ENCODE data around the gene GTF3C4.

The GTF3C4 gene

DNA sequence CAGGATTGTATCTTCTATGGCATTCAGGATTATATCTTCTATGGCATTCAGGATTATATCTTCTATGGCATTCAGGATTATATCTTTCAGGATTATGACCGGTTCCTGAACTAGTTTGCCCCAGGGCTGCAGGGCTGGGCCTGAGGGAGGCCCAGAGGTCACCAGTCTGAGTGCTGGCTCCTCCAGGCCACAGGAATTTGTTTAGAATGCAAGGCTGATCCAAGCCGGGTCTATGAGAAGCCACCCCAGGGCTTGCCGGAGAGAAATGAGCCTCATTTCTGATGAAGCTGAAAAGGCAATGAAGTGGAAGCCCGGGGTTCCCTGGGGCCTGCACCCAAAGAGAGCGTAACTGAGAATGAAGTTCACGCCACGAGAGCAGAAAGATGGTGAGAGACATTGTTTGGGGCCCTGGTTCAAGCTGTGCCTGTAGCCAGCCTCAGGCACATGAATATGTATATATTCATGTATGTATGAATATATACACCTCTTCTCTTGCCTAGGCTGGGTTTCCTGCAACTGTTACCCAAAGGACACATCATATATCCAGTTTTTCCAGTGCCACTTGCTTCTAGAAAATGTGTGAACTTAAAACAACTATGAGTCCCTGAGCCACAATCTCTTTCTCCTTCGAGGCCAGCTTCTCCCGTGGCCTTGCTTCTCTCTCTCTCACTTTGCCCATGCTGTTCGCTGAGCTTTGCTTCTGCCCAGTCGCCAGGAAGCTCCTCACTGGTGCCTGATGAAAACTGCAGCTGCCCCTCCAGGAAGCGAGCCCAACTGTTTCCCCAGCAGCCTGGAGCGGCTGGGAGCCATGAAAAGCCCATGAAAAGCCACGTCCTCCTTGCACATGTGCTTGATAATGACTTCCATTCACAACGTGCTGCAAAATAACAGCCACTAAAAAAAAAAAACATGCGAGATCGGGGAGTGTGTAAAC lies 62.3 kb downstream of the GTF3C4 start:
- no peaks in the 10 kb centered on the region for H3K27me3 ChIP-seq (ENCODE audit: insufficient read depth, low read length)
- no peak overlapping the region for H3K4me3 ChIP-seq (ENCODE audit: low read length)
- H3K4me1 ChIP-seq (ENCODE audit: insufficient read depth, low read length): no peaks in the 10 kb centered on the region
- no peaks in the 10 kb centered on the region for H3K36me3 ChIP-seq (ENCODE audit: insufficient read depth, low read length)
- H3K9me3 ChIP-seq (ENCODE audit: insufficient read depth, low read depth, low read length): no peaks in the 10 kb centered on the region
- H3K27ac ChIP-seq (ENCODE audit: low read depth, low read length): no peak overlapping the region
- WGBS: 83% methylated on average over 17 of the region's 17 CpGs
- no peak overlapping the region for H3K9ac ChIP-seq (ENCODE audit: low read depth, low read length)

DNA sequence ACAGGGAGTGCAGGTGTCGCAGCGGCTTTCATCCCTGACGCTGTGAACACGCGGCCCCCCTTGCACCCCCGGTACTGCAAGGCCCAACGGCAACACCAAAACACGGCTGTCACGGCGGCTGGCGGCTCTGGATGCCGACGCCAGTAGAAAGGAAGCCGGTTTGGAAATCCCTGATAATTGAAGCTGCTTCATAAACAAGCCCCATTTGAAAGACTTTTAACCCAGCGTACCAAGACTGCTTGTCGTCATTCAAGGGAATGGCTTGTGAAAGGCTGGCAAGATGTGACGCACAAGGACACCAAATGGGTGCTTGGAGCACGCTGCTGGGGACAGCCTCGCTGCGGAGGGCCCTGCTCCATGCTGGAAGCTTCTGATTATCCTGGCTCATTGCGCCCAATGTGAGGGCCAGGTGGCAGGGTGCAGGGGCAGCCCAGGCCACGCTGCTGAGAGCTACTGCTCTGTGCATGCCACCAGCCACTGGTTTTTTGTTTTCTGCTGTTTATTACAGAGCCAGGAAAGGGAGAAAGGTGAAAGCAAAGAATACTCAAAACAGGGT lies 63.1 kb downstream of the GTF3C4 start:
- Histone ChIP-seq H3K4me1 (ENCODE audit: insufficient read depth, low read length) (no peaks in the 10 kb centered on the region), H3K27ac (ENCODE audit: low read depth, low read length) (no peak overlapping the region), H3K36me3 (ENCODE audit: insufficient read depth, low read length) (no peaks in the 10 kb centered on the region), H3K9ac (ENCODE audit: low read depth, low read length) (no peak overlapping the region; the same call in 1 of the 2 replicates), H3K9me3 (ENCODE audit: insufficient read depth, low read depth, low read length) (no peaks in the 10 kb centered on the region), H3K4me3 (ENCODE audit: low read length) (no peak overlapping the region), H3K27me3 (ENCODE audit: insufficient read depth, low read length) (no peaks in the 10 kb centered on the region)
- 90% methylated on average over 22 of the region's 22 CpGs for WGBS

DNA sequence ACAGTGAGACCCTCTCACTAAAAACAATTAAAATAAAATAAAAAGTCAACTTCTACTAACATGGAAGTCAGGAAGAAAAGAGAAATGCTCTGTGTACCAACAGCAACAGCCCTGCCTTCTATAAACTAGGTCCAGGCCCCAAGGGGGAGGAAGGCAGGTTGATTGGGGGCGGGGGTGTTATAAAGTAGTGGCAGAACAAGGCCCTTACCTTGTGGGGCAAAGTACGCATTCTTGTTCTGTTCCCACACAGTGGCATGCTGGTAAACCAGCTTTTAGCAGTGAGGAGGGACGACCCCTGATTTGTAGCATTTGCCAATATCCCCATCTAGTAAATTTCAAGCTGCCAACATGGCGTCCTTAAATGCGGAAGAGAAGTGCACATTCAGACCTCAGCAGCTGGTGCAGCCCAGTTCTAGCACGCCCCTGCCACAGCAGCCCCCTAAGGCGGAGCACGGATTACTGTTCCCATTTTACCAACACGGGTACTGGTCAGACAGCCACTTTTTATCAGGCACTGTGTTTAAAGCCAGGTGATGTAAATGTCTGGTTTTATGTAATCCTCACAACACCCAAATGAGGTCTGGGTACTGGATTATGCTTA lies 69.5 kb downstream of the GTF3C4 start:
- H3K27me3 ChIP-seq (ENCODE audit: insufficient read depth, low read length): peaks cover 48% of the 10 kb centered on the region
- no peaks in the 10 kb centered on the region for H3K9me3 ChIP-seq (ENCODE audit: insufficient read depth, low read depth, low read length)
- H3K4me3 ChIP-seq (ENCODE audit: low read length): no peak overlapping the region

DNA sequence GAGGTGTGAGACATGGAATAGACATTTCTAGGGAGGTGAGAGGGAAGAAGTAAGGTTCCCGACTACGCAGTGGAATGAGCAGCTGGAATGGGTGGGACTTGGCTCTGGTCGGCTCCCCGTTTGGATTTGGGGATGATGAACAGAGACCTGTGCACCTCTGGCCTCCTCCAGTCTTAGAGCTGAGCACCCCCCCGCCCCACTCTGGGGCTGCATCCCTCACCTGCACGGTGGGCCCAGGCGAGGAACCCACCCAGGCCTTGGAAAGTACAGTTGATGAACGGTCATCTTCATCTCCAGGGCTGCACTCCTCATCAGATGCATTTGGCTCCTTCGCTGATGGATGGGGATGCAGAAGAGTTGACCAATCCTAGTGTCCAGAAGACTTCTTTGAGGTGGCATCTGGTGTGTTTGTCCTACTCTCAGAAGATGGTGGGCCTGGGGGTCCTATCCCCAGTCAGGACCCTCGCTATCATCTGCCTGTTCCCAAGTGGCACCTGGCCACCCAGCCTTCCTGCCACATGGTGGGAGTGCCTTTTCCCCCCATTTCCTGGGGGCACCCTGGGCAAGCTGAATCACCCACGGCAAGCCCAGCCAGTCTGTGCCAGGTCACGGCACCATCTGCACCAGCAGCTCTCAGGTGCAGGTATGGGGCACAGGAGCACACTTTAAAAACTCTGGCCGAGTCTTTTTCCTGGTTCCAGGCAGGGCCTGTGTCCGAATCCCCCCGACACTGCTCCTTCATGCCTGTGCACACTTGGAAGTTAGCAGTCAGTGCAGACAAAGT lies 70.5 kb downstream of the GTF3C4 start:
- H3K27ac ChIP-seq (ENCODE audit: low read depth, low read length): no peak overlapping the region
- WGBS: 90% methylated on average over 15 of the region's 15 CpGs
- no peak overlapping the region for H3K9ac ChIP-seq (ENCODE audit: low read depth, low read length)
- peaks cover 57% of the 10 kb centered on the region for H3K27me3 ChIP-seq (ENCODE audit: insufficient read depth, low read length)
- H3K36me3 ChIP-seq (ENCODE audit: insufficient read depth, low read length): no peaks in the 10 kb centered on the region
- no peak overlapping the region for H3K4me3 ChIP-seq (ENCODE audit: low read length)
- H3K4me1 ChIP-seq (ENCODE audit: insufficient read depth, low read length): peaks cover 26% of the 10 kb centered on the region
- no peaks in the 10 kb centered on the region for H3K9me3 ChIP-seq (ENCODE audit: insufficient read depth, low read depth, low read length)

More for the DNA sequence above, 69.5 kb downstream of the GTF3C4 start:
- 92% methylated on average over 9 of the region's 9 CpGs for WGBS
- no peaks in the 10 kb centered on the region for H3K36me3 ChIP-seq (ENCODE audit: insufficient read depth, low read length)
- no peak overlapping the region for H3K9ac ChIP-seq (ENCODE audit: low read depth, low read length)
- no peak overlapping the region for H3K27ac ChIP-seq (ENCODE audit: low read depth, low read length)
- peaks cover 18% of the 10 kb centered on the region for H3K4me1 ChIP-seq (ENCODE audit: insufficient read depth, low read length)

DNA sequence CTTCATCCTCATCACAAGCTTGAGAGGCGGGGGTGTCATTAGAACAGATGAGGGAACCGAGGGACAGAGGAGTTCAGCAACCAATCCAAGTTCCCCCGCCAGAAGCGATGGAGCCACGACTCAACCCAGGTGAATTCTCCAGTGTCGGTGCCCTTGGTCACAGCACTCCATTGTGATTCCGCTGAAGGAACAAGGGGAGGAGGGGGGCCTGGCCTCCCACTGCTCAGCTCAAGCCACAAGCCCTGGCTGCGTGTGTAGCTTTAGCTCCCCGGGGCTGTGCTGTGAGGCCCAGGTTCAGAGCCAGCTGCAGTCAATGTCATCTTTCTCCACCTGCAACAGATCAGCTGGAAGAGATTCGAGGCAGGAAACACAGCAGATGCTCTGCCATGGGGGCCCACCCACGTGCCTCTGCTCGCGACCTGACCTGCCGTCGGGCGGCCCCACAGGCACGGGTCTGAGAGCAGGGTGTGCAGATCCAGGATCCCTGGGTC lies 72.6 kb downstream of the GTF3C4 start:
- no peaks in the 10 kb centered on the region for H3K9me3 ChIP-seq (ENCODE audit: insufficient read depth, low read depth, low read length)
- no peak overlapping the region for H3K27ac ChIP-seq (ENCODE audit: low read depth, low read length)
- peaks cover 31% of the 10 kb centered on the region for H3K4me1 ChIP-seq (ENCODE audit: insufficient read depth, low read length)
- no peak overlapping the region for H3K9ac ChIP-seq (ENCODE audit: low read depth, low read length)
- no peaks in the 10 kb centered on the region for H3K36me3 ChIP-seq (ENCODE audit: insufficient read depth, low read length)
- 20% methylated on average over 17 of the region's 17 CpGs for WGBS
- H3K27me3 ChIP-seq (ENCODE audit: insufficient read depth, low read length): peaks cover 71% of the 10 kb centered on the region
- no peak overlapping the region for H3K4me3 ChIP-seq (ENCODE audit: low read length)

DNA sequence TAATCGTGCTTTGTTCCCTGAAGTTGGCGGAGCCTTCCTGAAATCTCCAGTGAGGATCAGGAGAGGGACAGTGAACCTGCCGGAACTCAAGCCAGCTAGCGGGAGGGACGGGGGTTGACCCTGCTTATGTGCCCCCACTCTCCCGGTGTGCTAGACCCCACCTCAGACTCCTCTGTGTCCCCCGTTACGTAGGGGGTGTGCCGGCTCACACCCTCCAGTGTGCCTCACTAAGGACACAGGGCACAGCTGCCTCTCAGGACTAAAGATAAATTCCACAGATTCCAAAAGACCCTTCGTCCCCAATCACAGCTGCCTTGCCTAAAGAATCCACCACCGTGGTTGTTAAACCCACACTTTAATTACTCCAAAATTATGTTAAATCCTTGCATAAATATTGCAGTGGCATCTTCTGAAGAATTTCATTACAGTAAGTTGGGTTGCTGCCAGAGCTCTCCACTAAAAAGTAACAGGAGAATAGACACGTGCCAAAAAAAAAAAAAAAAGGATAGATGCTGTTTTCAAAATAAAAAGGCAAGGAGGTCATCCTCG lies 73.7 kb downstream of the GTF3C4 start:
- no peaks in the 10 kb centered on the region for H3K36me3 ChIP-seq (ENCODE audit: insufficient read depth, low read length)
- no peak overlapping the region for H3K9ac ChIP-seq (ENCODE audit: low read depth, low read length)
- WGBS: 12% methylated on average over 13 of the region's 13 CpGs
- H3K4me1 ChIP-seq (ENCODE audit: insufficient read depth, low read length): peaks cover 31% of the 10 kb centered on the region
- peaks cover 71% of the 10 kb centered on the region for H3K27me3 ChIP-seq (ENCODE audit: insufficient read depth, low read length)
- peak overlapping the region; percentile 7; the same call in 1 of the 2 replicates for H3K4me3 ChIP-seq (ENCODE audit: low read length)
- no peaks in the 10 kb centered on the region for H3K9me3 ChIP-seq (ENCODE audit: insufficient read depth, low read depth, low read length)
- no peak overlapping the region for H3K27ac ChIP-seq (ENCODE audit: low read depth, low read length)
